NOMO-1 (cell line): ENCODE measurements around the gene CCR5AS.
"Not testable (repeated sequence)": the region's sequence is repeated elsewhere in the genome, so short reads cannot be mapped to it uniquely, and the experiment has no call there.

Experiments used
- DNase-seq, 2 experiments: peaks; one replicate each; lab custom pipeline; 2025; ENCODE audit not compliant: unreplicated experiment in 2 of 2; lab: John Stamatoyannopoulos, UW

CCR5AS gene

GRCh38 chr3:46429671-46430070, 22.8 kb upstream of the CCR5AS start:
- no peak for DNase-seq

- no peak for DNase-seq
Measured at GRCh38 chr3:46429250-46429649, 22.4 kb upstream of the CCR5AS start.

GRCh38 chr3:46427916-46428833, 21.3 kb upstream of the CCR5AS start:
- DNase-seq, result no peak

DNA sequence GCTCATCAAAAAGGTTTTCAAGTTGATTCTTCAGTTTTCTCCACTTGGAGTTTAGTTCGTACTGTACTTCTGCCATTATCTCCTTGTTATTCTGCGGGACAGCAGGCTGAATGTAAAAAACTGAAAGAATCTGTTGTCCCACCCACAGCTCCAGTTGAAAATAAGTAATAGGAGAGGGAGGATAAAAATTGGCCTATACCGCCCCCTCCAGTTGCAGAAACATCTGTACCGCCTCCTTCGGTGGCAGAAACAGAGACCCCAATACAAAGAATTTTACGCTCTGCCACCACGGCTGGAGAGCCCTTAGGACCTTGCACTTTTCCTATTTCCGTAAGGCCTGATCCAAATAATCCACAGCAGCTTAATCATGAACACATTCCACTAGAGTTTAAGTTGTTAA, 20.5 kb upstream of the CCR5AS start:
- not testable (repeated sequence) for DNase-seq

DNA sequence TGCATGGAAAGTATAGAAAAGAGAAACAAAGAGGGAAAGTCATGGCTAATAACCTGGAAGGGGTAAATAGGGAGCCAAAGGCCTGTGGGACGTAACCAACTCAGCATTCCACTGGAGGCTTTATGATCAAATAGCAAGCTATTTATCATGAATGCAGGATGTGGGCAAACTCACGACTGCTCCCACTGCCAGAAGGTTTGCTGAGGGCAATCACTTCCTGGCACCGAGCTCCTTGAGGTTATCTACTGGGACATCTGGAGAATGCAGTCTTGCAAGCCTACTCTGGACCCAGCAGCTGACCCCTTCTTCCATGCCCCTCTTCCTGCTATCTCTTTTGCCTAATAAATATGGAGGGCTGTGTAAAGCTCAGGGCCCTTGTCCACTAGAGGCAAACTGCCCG, 19.6 kb upstream of the CCR5AS start:
- DNase-seq, result not testable (repeated sequence)

DNA sequence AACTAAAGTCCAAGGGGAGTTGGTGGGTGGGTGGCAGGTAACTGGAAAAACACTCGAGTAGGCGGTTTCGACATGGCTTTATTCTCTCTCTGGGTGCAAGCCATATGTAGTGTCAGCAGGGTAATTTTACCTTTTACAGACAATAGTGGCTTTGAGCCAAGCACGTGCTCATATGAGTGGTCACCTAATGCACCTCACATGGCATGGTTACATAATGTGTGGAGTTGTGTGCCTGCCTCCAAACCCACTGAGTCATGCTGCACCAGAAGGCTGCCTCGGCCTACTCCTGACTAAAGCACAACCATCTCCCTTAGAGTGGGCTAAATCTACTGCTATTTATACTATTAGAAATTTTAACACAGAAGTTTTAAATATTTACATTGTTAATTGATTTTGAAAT, 16.7 kb upstream of the CCR5AS start:
- DNase-seq, result no peak

GRCh38 chr3:46422617-46423016, 15.8 kb upstream of the CCR5AS start:
- DNase-seq, result no peak

DNA sequence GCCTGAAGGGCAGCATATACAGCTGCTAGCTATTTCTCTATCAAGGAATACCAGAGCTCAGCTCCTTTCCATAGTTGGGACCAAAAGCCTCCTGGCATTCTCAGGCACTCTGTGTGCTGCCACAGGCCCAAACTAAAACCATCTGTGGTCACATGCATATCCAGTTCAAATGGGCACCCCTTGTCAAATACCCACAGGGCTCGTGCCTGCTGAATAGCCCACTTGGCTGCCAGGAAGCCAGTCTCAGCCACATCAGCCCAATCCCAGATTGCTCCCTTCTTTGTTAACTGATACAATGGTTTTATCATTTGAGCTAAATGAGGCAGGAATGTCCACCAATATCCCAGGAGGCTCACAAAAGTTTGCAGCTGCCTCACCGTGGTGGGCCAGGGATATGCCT, 14.1 kb upstream of the CCR5AS start:
- no peak for DNase-seq

DNA sequence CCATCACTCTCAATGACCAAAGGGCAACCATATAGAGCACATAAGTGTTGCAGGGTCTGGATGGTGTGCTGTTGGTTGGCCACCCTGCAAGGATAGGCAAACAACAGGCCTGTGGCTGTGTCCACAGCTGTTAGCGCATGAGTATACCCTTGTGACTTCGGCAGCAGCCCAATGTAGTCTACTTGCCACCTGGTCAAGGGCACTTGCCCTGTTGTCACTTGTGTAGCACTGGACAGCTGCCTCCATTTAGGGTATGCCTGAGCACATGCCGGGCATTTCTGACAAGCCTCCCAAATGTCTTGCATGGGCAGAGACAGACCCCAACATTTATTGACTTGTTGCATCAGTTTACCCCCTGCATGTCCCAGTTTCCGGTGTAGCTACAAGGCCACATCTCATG, 12.9 kb upstream of the CCR5AS start:
- DNase-seq, result no peak

DNA sequence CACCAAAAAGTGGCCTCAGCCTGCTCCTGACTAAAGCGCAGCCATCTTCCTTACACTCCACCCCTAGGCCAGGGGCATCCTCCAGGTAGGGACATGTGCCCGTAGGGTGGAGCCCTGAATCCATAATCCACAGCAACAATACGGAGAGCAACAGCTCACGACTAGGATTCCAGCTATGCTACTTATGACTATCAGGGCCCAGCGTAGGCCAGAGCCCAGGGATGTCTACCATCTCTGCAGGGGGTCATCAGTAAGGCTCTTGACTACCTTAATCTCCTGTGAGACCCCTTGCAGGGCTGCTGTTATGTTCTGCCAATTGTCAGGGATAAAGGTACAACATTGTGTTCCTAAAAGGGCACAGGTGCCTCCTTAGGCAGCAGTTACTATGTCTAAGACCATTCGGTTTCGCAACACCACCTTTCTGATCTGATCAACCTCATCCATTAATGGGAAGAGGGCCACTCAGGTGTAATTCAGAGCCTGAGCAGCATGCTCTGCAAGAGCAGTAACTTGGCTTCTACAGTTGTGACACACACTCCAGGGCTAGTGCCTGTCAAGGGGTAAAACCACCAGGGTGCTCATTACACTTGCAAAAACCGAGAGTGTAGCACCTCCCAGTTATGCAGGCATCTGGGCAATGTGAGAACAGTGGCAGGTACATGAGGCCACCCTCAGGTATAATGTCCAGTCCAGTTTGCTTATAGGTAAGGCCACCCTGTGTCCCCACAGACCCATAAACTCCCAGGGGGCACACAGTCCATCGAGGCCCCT, 11.2 kb upstream of the CCR5AS start:
- no peak for DNase-seq

DNA sequence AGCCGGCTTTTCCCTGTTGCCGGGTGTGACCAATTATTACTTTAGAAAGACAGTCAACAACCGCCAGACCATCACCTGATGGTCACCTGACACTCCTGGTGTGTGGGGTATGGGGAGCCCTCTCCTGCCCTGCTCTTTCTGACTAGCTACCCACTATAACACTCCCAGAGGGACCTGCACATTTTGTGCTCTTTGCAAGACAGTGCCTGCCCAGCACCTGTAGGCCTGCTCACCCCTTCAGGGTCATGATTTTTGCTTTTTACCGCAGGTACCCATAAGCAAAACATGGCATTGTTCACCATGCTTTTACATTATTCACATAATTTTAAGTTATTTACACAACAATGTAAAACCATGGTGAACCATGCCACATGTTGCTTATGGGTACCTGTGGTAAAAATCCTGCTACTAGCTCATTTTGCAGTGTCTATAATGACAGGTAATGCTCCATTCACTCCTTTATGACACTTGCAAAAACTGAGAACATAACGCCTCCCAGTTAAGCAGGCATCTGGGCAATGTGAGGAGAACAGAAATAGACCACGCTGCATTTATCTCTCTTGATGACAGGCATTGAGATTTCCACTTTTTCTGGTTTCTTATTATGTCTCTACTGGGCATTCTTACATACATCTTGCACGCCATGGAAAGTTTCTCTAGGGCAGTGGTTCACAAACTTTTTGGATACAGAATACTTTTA, 10.1 kb upstream of the CCR5AS start:
- no peak for DNase-seq

GRCh38 chr3:46416125-46416810, 9.4 kb upstream of the CCR5AS start:
- no peak for DNase-seq

- no peak for DNase-seq
Measured at GRCh38 chr3:46414739-46415138, 7.9 kb upstream of the CCR5AS start.

DNA sequence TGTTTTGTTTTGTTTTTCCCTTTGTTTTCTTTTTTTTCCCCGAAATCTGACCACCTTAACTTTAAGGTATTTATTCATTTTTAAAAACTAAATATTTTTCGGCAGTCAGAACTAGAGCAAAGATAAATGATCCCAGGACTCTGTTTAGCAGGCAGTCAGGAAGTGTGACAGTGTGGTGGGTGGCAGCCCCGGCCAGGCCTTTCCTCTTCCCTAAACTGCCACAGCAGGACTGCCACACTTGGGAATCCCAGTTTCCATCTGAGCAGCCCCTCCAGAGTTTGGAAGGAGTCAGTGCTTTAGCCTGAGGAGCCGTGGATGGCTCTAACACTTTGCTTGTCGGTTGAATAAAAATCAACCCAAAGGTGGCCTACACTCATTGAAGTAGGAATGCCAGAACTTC, 7.1 kb upstream of the CCR5AS start:
- no peak for DNase-seq

DNA sequence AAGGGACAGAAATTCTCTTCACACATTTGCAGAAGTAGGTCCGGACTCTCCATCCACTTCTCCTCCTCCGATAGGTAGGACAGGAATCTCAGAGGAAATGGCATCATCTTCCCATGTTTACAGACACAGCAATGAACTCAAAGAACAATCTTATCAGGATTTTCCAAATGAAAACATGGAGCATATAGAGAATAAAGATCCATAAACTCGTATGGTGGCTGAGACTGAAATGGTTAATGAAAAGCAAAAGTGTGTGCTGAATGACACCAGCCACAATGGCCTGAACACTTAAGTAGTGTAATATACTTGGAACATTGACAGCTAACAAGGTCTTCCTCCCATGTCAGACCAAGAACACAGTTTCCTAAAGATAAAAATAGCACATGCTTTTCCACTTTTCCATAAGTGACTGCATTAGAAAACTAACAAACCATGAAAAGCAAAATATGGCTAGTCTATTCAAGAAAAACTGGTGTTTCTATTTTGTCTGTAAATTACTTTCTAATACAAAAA, 6.0 kb upstream of the CCR5AS start:
- no peak for DNase-seq

- DNase-seq, result no peak
Measured at GRCh38 chr3:46411271-46411670, 4.4 kb upstream of the CCR5AS start.

- DNase-seq, result no peak
Measured at GRCh38 chr3:46410669-46411068, 3.8 kb upstream of the CCR5AS start.

- no peak for DNase-seq
Measured at GRCh38 chr3:46409739-46410489, 3.0 kb upstream of the CCR5AS start.

DNA sequence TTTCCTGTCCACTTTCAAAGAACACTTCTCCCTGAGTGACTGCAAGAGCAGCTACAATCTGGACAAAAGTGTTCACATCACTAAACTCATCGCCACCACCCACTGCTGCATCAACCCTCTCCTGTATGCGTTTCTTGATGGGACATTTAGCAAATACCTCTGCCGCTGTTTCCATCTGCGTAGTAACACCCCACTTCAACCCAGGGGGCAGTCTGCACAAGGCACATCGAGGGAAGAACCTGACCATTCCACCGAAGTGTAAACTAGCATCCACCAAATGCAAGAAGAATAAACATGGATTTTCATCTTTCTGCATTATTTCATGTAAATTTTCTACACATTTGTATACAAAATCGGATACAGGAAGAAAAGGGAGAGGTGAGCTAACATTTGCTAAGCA, 2.0 kb upstream of the CCR5AS start:
- no peak for DNase-seq

DNA sequence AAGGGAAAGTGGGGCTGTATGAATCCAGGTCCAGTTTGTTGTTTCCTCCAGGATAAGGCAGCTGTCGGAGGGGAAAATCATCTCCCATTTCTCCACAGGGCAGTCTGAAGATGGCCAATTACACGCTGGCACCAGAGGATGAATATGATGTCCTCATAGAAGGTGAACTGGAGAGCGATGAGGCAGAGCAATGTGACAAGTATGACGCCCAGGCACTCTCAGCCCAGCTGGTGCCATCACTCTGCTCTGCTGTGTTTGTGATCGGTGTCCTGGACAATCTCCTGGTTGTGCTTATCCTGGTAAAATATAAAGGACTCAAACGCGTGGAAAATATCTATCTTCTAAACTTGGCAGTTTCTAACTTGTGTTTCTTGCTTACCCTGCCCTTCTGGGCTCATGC, 1.1 kb upstream of the CCR5AS start:
- DNase-seq, result no peak
